GM19452 (cell line): Measurements from ENCODE around the gene PPP1CA.
A peak's percentile ranks its signal among the peaks of the same experiment; 100 is the strongest.

Experiments used
- ATAC-seq: cut with Tn5 transposase; IDR thresholded peaks from one replicate; pipeline ENCODE4 v1.9.1; 2021; ENCODE audit not compliant: unreplicated experiment

The PPP1CA gene

GRCh38 chr11:67418476-67419281 is 17.0 kb upstream of the PPP1CA start:
- ATAC-seq: no peak

DNA sequence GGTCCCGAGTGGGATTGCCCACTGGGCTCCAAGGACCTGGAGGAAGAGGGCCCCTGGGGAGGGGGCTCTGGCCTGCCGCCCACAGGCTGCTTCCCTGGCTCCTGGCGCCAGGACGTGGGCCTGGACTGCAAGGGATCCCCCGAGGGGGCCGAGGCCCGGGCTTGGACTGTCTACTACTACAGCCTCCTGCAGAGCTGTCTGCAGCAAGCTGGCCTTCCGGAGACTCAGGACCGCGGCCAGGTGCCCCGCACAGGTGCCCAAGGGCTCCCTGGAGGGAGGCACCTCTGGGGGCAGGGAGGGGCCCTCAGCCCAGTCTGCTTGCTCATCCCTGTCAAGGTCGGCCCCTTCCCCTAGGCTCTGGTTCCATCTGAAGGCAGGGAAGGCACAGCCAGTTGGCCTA is 15.8 kb upstream of the PPP1CA start:
- no peak for ATAC-seq

GRCh38 chr11:67416416-67417335 is 15.0 kb upstream of the PPP1CA start:
- no peak for ATAC-seq

- no peak for ATAC-seq
Measured at GRCh38 chr11:67415501-67416304, 14.0 kb upstream of the PPP1CA start, which contains the start of gene CARNS1. CARNS1 (plus strand) TSS chr11:67415678; CDS start chr11:67416200, 522 bp downstream.

GRCh38 chr11:67413266-67413849 is 11.7 kb upstream of the PPP1CA start:
- no peak for ATAC-seq

DNA sequence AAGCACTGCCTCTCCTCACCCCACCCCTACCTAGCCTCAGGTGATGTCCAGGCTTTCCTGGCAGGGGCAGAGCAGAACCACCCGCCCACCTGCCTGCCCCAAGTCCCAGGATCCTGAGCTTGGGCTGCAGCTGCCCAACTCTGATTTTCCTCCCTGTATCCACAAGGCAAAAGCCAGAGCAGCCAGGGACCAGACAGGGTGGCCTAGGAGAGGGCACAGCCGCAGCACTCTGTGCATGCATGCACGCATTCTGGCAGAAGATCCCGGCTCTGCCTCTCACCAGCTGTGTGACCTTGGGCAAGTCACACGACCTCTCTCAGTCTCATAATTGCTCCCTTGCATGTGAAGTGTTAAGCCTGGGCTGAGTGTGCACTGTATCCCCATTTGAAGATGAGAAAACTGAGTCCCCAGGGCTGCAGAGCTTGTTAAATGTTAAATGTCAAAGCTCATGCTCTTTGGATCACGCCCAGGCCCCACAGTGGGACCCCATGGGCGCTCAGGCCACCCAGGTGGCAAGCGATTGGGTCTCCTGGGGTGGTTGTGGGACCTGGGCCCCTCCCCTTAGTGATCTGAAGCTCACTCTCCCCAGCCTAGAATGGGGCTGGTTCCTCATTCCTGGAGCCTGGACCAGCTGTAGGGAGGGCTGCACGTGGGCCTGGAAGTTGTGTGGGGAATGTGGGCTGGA is 11.0 kb upstream of the PPP1CA start:
- no peak for ATAC-seq

- no peak for ATAC-seq
Measured at GRCh38 chr11:67411785-67412152, 10.1 kb upstream of the PPP1CA start.

- ATAC-seq: no peak
Measured at GRCh38 chr11:67410984-67411784, 9.5 kb upstream of the PPP1CA start.

DNA sequence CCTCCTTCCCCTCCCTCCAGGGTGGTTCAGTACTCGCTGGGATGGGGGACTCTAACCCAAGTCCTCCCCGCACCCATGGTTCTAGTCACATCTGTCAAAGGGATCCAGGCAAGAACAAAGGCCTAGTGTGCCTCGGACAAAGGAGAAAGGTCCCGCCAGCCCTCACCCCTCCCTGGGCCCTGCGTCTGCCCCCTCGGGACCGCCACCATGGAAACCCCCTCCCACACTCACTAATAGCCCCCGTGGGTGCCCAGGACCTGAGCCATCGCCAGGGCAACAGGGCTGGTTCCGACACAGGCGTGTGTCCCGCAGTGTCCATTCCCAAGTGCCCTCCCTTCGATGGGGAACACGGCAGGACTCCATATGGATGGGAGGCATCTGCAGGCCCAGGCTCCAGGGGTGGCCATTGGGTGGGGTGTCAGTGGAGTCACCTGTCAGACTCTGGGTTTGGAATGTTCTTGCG is 8.7 kb upstream of the PPP1CA start:
- ATAC-seq: no peak

GRCh38 chr11:67409781-67410368 is 8.2 kb upstream of the PPP1CA start:
- ATAC-seq: no peak

DNA sequence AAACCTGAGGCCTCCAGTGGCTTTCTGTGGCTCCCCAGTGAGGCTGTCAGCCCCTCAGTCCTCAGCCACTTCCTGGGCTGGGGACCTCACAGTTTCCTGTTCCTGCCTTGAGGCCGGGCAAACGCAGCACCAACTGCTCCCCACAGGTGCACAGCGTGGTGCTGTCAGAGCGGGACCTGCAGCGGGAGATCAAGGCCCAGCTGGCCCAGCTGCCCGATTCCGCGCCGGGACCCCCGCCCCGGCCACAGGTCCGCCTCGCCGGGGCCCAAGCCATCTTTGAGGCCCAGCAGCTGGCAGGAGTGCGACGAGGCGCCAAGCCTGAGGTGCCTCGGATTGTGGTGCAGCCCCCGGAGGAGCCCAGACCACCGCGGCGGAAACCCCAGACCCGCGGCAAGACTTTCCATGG is 7.6 kb upstream of the PPP1CA start:
- peak; percentile 46 for ATAC-seq

- peak; percentile 5 for ATAC-seq
Measured at GRCh38 chr11:67408437-67409200, 7.0 kb upstream of the PPP1CA start.

- no peak for ATAC-seq
Measured at GRCh38 chr11:67407688-67408163, 6.1 kb upstream of the PPP1CA start.

DNA sequence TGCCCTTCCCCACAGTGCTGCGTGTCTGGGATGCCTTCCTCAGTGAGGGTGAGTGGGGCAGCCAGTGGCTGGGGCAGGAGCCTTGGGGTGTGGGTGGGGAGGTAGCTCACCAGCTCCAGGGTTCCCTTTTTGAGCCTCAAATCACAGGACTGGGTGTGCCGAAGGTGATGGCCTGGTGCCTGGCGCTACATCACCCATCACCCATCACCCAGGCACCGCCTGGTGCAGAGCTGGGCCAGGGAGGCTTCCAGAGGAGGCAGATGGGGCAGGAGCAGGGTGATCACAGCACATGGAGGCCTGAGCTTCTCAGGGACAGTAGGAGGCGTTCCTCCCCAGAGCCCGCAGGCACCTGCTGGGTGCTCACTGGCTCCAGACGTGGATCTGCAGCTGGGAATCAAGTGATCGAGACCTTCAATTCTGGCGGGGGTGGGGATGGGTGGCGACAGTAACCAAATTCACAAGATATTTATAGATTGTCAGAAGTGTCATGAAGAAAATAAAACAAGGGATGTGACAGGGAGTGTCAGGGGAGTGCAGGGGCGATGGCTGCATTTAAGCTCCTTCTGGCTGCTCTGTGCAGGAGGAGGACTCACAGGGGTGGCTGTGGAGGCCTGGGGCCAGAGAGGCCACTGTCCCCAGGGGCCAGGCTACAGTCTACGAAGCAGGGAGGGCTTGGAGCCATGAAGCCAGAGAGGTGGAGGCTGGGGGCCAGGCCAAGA is 5.5 kb upstream of the PPP1CA start:
- ATAC-seq: no peak

- no peak for ATAC-seq
Measured at GRCh38 chr11:67406420-67406968, 4.8 kb upstream of the PPP1CA start.

GRCh38 chr11:67405688-67406339 is 4.2 kb upstream of the PPP1CA start:
- no peak for ATAC-seq

DNA sequence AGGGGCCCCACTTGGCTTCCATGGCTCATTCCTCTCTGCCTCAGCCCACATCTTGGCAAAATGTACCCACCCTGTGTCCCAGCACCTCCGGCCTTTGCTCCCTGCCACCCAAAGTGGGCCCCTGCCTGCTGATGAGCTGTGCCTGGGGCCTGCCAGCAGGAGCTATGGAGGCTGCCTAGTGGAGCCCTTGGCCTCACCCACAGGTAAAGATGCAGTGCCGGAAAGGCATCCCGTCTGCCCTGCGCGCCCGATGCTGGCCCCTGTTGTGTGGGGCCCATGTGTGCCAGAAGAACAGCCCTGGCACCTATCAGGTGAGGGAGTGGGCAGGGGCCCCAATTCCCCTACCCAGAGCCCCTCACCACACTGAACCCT is 3.5 kb upstream of the PPP1CA start:
- no peak for ATAC-seq
